ENCODE data around the gene GIT2. TPM values are rescaled to one million over a fixed set of nuclear protein-coding genes. Genes with fewer than 3 reads are reported as not detected.

Gene GIT2
- total and polyA plus RNA-seq, 9 donors: 17.4 to 58.8 (median 43.7) TPM

GRCh38 chr12:109940339-109940923, 55.7 kb downstream of the GIT2 start:
- H3K4me3 ChIP-seq: no peak overlapping the region
- no peak overlapping the region for H3K27ac ChIP-seq
- 90 to 92% (median 92%) methylated on average over 6 of the region's 6 CpGs for WGBS, 3 donors
- peak in 1 of 5 donors; percentile 1 for DNase-seq
- H3K27me3 ChIP-seq: no peaks in the 10 kb centered on the region
- H3K36me3 ChIP-seq: no peaks in the 10 kb centered on the region
- H3K4me1 ChIP-seq (ENCODE audit: insufficient read depth): peaks cover 5% of the 10 kb centered on the region
- intact Hi-C loops (cut with DNase I): no loop called here
- H3K9me3 ChIP-seq: no peaks in the 10 kb centered on the region
- TF ChIP-seq CTCF (IDR thresholded peaks at IDR 0.05) (no peak), EP300 (IDR thresholded peaks at IDR 0.05) (no peak), POLR2A (IDR thresholded peaks at IDR 0.05) (no peak)

DNA sequence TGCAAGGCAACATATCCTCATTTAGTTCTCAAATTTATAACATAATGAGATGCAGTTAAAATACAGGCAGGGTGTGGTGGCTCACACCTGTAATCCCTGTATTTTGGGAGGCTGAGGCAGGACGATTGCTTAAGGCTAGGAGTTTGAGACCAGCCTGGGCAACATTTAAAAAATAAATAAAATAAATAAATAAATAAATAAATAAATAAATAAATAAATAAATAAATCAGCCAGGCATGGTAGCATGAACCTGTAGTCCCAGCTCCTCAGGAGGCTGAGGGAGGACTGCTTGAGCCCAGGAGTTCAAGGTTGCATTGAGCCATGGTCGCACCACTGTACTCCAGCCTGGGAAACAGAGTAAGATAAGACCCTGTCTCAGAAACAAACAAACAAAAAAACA, 56.7 kb downstream of the GIT2 start:
- no peaks in the 10 kb centered on the region for H3K9me3 ChIP-seq
- WGBS, 3 donors: 85 to 91% (median 87%) methylated on average over 2 of the region's 2 CpGs
- no peak overlapping the region for H3K27ac ChIP-seq
- no peak for TF ChIP-seq POLR2A (IDR thresholded peaks at IDR 0.05)
- no peak for TF ChIP-seq CTCF (IDR thresholded peaks at IDR 0.05)
- no peak for TF ChIP-seq EP300 (IDR thresholded peaks at IDR 0.05)
- no peak overlapping the region for H3K4me3 ChIP-seq
- DNase-seq: peak in 1 of 5 donors; percentile 5
- intact Hi-C loops (cut with DNase I): loop anchor here in 1 of 4 donors (10.0 kb wide), 1 partner anchor 55 kb away; the partner anchor contains the start of genes ANKRD13A and GIT2
- H3K27me3 ChIP-seq: no peaks in the 10 kb centered on the region
- H3K36me3 ChIP-seq: no peaks in the 10 kb centered on the region
- H3K4me1 ChIP-seq (ENCODE audit: insufficient read depth): peaks cover under 1% of the 10 kb centered on the region

- TF ChIP-seq CTCF (IDR thresholded peaks at IDR 0.05) (no peak), POLR2A (IDR thresholded peaks at IDR 0.05) (no peak), EP300 (IDR thresholded peaks at IDR 0.05) (no peak)
- DNase-seq: peak in 1 of 5 donors; percentile 4
- no peak overlapping the region for H3K4me3 ChIP-seq
- intact Hi-C loops (cut with DNase I): loop anchor here in 1 of 4 donors (10.0 kb wide), 1 partner anchor 56 kb away; the partner anchor contains the start of genes ANKRD13A and GIT2
- H3K4me1 ChIP-seq (ENCODE audit: insufficient read depth): no peaks in the 10 kb centered on the region
- WGBS, 3 donors: 90 to 94% (median 93%) methylated on average over 7 of the region's 7 CpGs
- no peaks in the 10 kb centered on the region for H3K9me3 ChIP-seq
- no peaks in the 10 kb centered on the region for H3K27me3 ChIP-seq
- H3K27ac ChIP-seq: no peak overlapping the region
- no peaks in the 10 kb centered on the region for H3K36me3 ChIP-seq
Observed at GRCh38 chr12:109938947-109939346, 57.2 kb downstream of the GIT2 start.

DNA sequence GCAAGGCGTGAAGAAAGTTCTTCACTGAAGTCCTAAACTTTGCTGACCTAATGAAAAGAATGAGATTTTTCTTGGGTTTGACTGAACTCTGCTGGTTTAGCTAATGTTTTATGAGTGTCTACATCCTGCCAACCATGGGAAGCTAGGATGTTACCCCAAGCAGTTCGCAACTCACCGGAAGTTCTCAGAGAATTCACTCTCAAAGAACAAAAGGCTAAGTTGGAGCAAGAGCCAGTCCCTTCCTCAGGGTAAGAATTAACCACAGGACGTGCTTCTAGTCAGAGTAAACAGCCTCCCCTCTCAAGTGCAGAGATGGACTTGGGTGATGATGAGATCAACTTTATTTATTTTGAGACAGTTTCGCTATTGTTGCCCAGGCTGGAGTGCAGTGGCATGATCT, 58.8 kb downstream of the GIT2 start:
- intact Hi-C loops (cut with DNase I): loop anchor here in 1 of 4 donors (10.0 kb wide), 1 partner anchor 57 kb away; the partner anchor contains the start of genes ANKRD13A and GIT2
- H3K4me1 ChIP-seq (ENCODE audit: insufficient read depth): peaks cover 6% of the 10 kb centered on the region
- H3K27ac ChIP-seq: peak overlapping the region in 1 of 2 donors; percentile 10
- TF ChIP-seq EP300 (IDR thresholded peaks at IDR 0.05): no peak
- TF ChIP-seq CTCF (IDR thresholded peaks at IDR 0.05): no peak
- no peak for TF ChIP-seq POLR2A (IDR thresholded peaks at IDR 0.05)
- H3K4me3 ChIP-seq: no peak overlapping the region
- H3K36me3 ChIP-seq: no peaks in the 10 kb centered on the region
- 39 to 61% (median 41%) methylated on average over 5 of the region's 5 CpGs for WGBS, 3 donors
- H3K9me3 ChIP-seq: no peaks in the 10 kb centered on the region
- DNase-seq: no peak
- no peaks in the 10 kb centered on the region for H3K27me3 ChIP-seq
